GM23248 (cell line): ENCODE results near the gene WDR49.

Experiments used
- EZH2 ChIP-seq: fragments of 200-600 bp; sonication (generic); IDR thresholded peaks from 2 replicates; pipeline ENCODE4 v1.6.1; 2018; ENCODE audit warnings: antibody characterized with exemption, mild to moderate bottlenecking; ENCODE audit not compliant: insufficient read depth, poor library complexity, severe bottlenecking
- EZH2phosphoT487 ChIP-seq: fragments of 200-600 bp; sonication (generic); IDR thresholded peaks from 2 replicates; pipeline ENCODE4 v1.6.1; 2018; ENCODE audit warnings: antibody characterized with exemption, moderate library complexity, mild to moderate bottlenecking, low read depth; ENCODE audit not compliant: insufficient read depth

- TF ChIP-seq EZH2 (no peak), EZH2phosphoT487 (no peak)
Observed at GRCh38 chr3:167473863-167474262, 179.9 kb downstream of the WDR49 start, which contains the start of gene SERPINI2.
